Left ventricle myocardium inferior (tissue), 1 donor: ENCODE measurements around the gene EFEMP2. TPM values are rescaled to one million over a fixed set of nuclear protein-coding genes. Genes with fewer than 3 reads are reported as not detected.

Source experiments
- DNase-seq: peaks from one replicate; pipeline ENCODE4 v3.0.0-alpha.2; 2020
- H3K27ac ChIP-seq: fragments of 200-600 bp; replicated peaks from 2 replicates; pipeline ENCODE4 v1.8.0; 2021
- H3K27me3 ChIP-seq: fragments of 200-600 bp; 2 replicates; pipeline ENCODE4 v1.8.0; 2021; ENCODE audit warnings: low read depth
- H3K36me3 ChIP-seq: fragments of 200-600 bp; 2 replicates; pipeline ENCODE4 v1.8.0; 2021
- H3K4me1 ChIP-seq: fragments of 200-600 bp; 2 replicates; pipeline ENCODE4 v1.8.0; 2021
- H3K4me3 ChIP-seq: fragments of 200-600 bp; 2 replicates; pipeline ENCODE4 v1.8.0; 2021; ENCODE audit warnings: mild to moderate bottlenecking, moderate library complexity
- H3K9me3 ChIP-seq: fragments of 200-600 bp; replicated peaks from 2 replicates; pipeline ENCODE4 v1.8.0; 2021
- CTCF ChIP-seq: fragments of 200-600 bp; IDR thresholded peaks from 2 replicates; pipeline ENCODE4 v1.8.0; 2021; ENCODE audit warnings: antibody characterized with exemption, mild to moderate bottlenecking, borderline replicate concordance
- intact Hi-C: fragments of 100-400 bp; cut with micrococcal nuclease; formaldehyde crosslinking; loops from one replicate; pipeline ENCODE4 v1.11.0; 2022
- total RNA-seq: library from RNA; stranded (reverse); fragmentation: NEBNext Ultra II Directional; extraction: Animal tissue kit (Norgen Biotek cat#: 25700); gene quantifications from one replicate; pipeline ENCODE4 v1.2.1, GENCODE V29; 2021
- donor health status: DM: no; HTN: yes; CAD: no; lungs with severe emphysema.

Gene EFEMP2
- total RNA-seq, 1 donor from 2014 or later = 85.1 TPM

GRCh38 chr11:65888163-65888814, 15.7 kb upstream of the EFEMP2 start, which contains the start of gene FIBP:
Gene FIBP, minus strand, starts transcription at chr11:65888471. Its CDS starts 53 bp downstream, at chr11:65888418.
- DNase-seq = peak; percentile 98
- intact Hi-C loops = loop anchor here (10.0 kb wide), 1 partner anchor 107 kb away; no protein-coding TSS in a partner anchor
- Histone ChIP-seq H3K9me3 (no peaks in the 10 kb centered on the region), H3K27ac (peak within 1 kb of the TSS; percentile 99), H3K27me3 (no peaks in the 10 kb centered on the region), H3K4me3 (peak within 1 kb of the TSS; percentile 81), H3K4me1 (peaks cover 77% of the 10 kb centered on the region), H3K36me3 (peaks cover 31% of the 10 kb centered on the region)
- TF ChIP-seq CTCF = peak; percentile 84

GRCh38 chr11:65887723-65888162, 15.1 kb upstream of the EFEMP2 start:
- H3K4me1 ChIP-seq = peaks cover 72% of the 10 kb centered on the region
- no peak for TF ChIP-seq CTCF
- DNase-seq = no peak
- no peaks in the 10 kb centered on the region for H3K9me3 ChIP-seq
- no peaks in the 10 kb centered on the region for H3K27me3 ChIP-seq
- H3K4me3 ChIP-seq = peak overlapping the region; percentile 81
- peaks cover 37% of the 10 kb centered on the region for H3K36me3 ChIP-seq
- peak overlapping the region; percentile 99 for H3K27ac ChIP-seq
- intact Hi-C loops = loop anchor here (10.0 kb wide), 1 partner anchor 107 kb away; no protein-coding TSS in a partner anchor

DNA sequence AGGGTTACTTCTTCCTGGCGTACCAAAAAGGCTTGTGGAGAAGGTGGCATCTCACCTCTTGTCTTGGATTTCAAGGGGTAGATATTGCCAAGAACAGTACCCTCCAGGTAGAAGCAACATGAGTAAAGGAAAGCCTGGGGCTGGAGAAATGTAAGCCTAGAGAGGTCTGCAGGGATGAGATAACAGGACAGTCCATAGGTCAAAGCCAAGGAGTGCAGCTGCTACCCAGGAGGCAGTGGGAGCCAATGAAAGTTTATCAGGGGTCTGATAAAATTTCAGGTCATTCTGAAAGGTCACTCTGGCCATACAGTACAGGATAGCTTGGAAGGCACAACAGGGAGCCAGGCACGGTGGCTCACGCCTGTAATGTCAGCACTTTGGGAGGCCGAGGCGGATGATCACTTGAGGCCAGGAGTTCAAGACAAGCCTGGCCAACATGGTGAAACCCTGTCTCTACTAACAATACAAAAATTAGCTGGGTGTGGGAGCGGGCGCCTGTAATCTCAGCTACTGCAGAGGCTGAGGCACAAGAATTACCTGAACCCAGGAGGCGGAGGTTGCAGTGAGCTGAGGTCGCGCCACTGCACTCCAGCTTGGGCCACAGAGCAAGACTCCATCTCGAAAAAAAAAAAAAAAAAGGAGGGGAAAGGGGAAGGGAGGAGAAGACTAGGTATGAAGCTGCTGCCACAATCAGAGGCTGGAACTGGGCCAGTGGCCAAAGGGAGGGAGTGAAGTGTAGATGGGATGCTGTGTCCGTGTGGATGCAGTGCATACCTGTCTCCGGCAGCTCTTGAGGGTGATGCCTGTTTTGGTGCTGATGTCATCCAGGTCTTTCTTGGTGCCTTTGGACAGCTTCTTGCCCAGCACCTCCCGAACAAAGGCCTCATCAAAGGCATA, 14.5 kb upstream of the EFEMP2 start:
- Histone ChIP-seq H3K27ac (peak overlapping the region; percentile 99), H3K4me3 (peak overlapping the region; percentile 81), H3K36me3 (peaks cover 43% of the 10 kb centered on the region), H3K9me3 (no peaks in the 10 kb centered on the region), H3K27me3 (no peaks in the 10 kb centered on the region), H3K4me1 (peaks cover 65% of the 10 kb centered on the region)
- intact Hi-C loops = loop anchor here (10.0 kb wide), 1 partner anchor 108 kb away; no protein-coding TSS in a partner anchor
- DNase-seq = no peak
- TF ChIP-seq CTCF = no peak

- H3K27me3 ChIP-seq = no peaks in the 10 kb centered on the region
- TF ChIP-seq CTCF = no peak
- no peak for DNase-seq
- no peaks in the 10 kb centered on the region for H3K9me3 ChIP-seq
- intact Hi-C loops = loop anchor here (10.0 kb wide), 1 partner anchor 109 kb away; no protein-coding TSS in a partner anchor
- no peak overlapping the region for H3K4me3 ChIP-seq
- H3K4me1 ChIP-seq = peaks cover 54% of the 10 kb centered on the region
- H3K36me3 ChIP-seq = peaks cover 44% of the 10 kb centered on the region
- H3K27ac ChIP-seq = no peak overlapping the region
These were observed 13.4 kb upstream of the EFEMP2 start for GRCh38 chr11:65885808-65886536.

- no peak for DNase-seq
- no peak overlapping the region for H3K4me3 ChIP-seq
- H3K27me3 ChIP-seq = no peaks in the 10 kb centered on the region
- no peak for TF ChIP-seq CTCF
- intact Hi-C loops = loop anchor here (10.0 kb wide), 1 partner anchor 110 kb away; no protein-coding TSS in a partner anchor
- H3K4me1 ChIP-seq = peaks cover 50% of the 10 kb centered on the region
- peaks cover 44% of the 10 kb centered on the region for H3K36me3 ChIP-seq
- H3K27ac ChIP-seq = no peak overlapping the region
- H3K9me3 ChIP-seq = no peaks in the 10 kb centered on the region
These were observed 12.6 kb upstream of the EFEMP2 start for GRCh38 chr11:65885231-65885630.
